IgD-negative memory B cell (primary cell): ENCODE data around the gene SPPL2A. TPM values are rescaled to one million over a fixed set of nuclear protein-coding genes. Genes with fewer than 3 reads are reported as not detected.
"Not testable (repeated sequence)": the region's sequence is repeated elsewhere in the genome, so short reads cannot be mapped to it uniquely, and the experiment has no call there.

Experiments used
- H3K27ac Mint-ChIP-seq, 3 donors: one replicate each; pipeline ENCODE4 v1.8.0; 2020 to 2022; ENCODE audit warnings: mild to moderate bottlenecking in 3 of 3, mixed read lengths in 3 of 3, moderate library complexity in 1 of 3
- H3K27me3 Mint-ChIP-seq: one replicate; pipeline ENCODE4 v1.8.0; 2021; ENCODE audit warnings: mixed read lengths
- H3K36me3 Mint-ChIP-seq: one replicate; pipeline ENCODE4 v1.8.0; 2020; ENCODE audit warnings: mild to moderate bottlenecking, mixed read lengths
- H3K4me1 Mint-ChIP-seq, 3 donors: one replicate each; pipeline ENCODE4 v1.8.0; 2020 to 2022; ENCODE audit warnings: mixed read lengths in 3 of 3, mild to moderate bottlenecking in 1 of 3
- H3K4me3 Mint-ChIP-seq, 4 donors: one replicate each; pipeline ENCODE4 v1.8.0; 2020 to 2022; ENCODE audit warnings: mild to moderate bottlenecking in 4 of 4, mixed read lengths in 4 of 4, moderate library complexity in 3 of 4
- H3K9me3 Mint-ChIP-seq, 3 donors: one replicate each; pipeline ENCODE4 v1.8.0; 2020 to 2021; ENCODE audit warnings: mixed read lengths in 3 of 3, mild to moderate bottlenecking in 1 of 3
- polyA plus RNA-seq: library from polyadenylated mRNA; unstranded; fragments of 300-500 nt; fragmentation: Illumina TruSeq; gene quantifications from one replicate; pipeline ENCODE4 v1.2.3, GENCODE V29; 2021

SPPL2A gene, protein sequence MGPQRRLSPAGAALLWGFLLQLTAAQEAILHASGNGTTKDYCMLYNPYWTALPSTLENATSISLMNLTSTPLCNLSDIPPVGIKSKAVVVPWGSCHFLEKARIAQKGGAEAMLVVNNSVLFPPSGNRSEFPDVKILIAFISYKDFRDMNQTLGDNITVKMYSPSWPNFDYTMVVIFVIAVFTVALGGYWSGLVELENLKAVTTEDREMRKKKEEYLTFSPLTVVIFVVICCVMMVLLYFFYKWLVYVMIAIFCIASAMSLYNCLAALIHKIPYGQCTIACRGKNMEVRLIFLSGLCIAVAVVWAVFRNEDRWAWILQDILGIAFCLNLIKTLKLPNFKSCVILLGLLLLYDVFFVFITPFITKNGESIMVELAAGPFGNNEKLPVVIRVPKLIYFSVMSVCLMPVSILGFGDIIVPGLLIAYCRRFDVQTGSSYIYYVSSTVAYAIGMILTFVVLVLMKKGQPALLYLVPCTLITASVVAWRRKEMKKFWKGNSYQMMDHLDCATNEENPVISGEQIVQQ
- 63.6 TPM for polyA plus RNA-seq

GRCh38 chr15:50765195-50765967 is at the start of gene SPPL2A:
Gene SPPL2A, minus strand, starts transcription at chr15:50765706. Its CDS starts 173 bp downstream, at chr15:50765533.
- peaks cover 24 to 38% (median 25%) of the 10 kb centered on the region in 3 donors for H3K4me1 Mint-ChIP-seq

DNA sequence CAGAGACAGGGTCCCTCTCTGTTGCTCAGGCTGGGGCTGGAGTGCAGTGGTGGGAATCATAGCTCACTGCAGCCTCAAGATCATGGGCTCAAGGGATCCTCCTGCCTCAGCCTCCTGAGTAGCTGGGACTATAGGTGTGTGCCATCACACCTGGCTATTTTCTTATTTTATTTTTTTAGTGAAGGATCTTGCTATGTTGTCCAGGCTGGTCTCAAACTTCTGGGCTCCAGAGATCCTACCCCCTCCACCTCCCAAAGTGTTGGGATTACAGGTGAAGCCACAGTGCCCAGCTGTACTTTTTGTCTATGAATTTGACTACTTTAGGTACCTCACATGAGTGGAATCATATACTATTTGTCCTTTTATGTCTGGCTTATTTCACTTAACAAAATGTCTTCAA is 49.1 kb upstream of the SPPL2A start:
- Mint-ChIP-seq H3K4me1 (no peaks in the 10 kb centered on the region), H3K27ac (no peak overlapping the region), H3K9me3 (no peaks in the 10 kb centered on the region), H3K27me3 (peaks cover 3% of the 10 kb centered on the region), H3K36me3 (peaks cover 5% of the 10 kb centered on the region), H3K4me3 (no peak overlapping the region)

More at GRCh38 chr15:50765195-50765967, at the start of gene SPPL2A:
- peak within 1 kb of the TSS; percentile 59 to 99 (median 95) for H3K27ac Mint-ChIP-seq
- H3K9me3 Mint-ChIP-seq: no peaks in the 10 kb centered on the region
- H3K4me3 Mint-ChIP-seq: peak within 1 kb of the TSS; percentile 92 to 96 (median 94)
- H3K36me3 Mint-ChIP-seq: peaks cover 3% of the 10 kb centered on the region
- no peaks in the 10 kb centered on the region for H3K27me3 Mint-ChIP-seq

GRCh38 chr15:50813865-50814264 is 48.4 kb upstream of the SPPL2A start:
- Mint-ChIP-seq H3K27ac (no peak overlapping the region), H3K9me3 (no peaks in the 10 kb centered on the region)

GRCh38 chr15:50813089-50813488 is 47.6 kb upstream of the SPPL2A start:
- Mint-ChIP-seq H3K36me3 (peaks cover 5% of the 10 kb centered on the region), H3K4me3 (no peak overlapping the region), H3K27me3 (peaks cover 3% of the 10 kb centered on the region), H3K9me3 (no peaks in the 10 kb centered on the region), H3K4me1 (no peaks in the 10 kb centered on the region), H3K27ac (no peak overlapping the region)

More at GRCh38 chr15:50813865-50814264, 48.4 kb upstream of the SPPL2A start:
- Mint-ChIP-seq H3K36me3 (peaks cover 5% of the 10 kb centered on the region), H3K27me3 (peaks cover 3% of the 10 kb centered on the region), H3K4me3 (no peak overlapping the region), H3K4me1 (no peaks in the 10 kb centered on the region)

GRCh38 chr15:50812181-50812506 is 46.6 kb upstream of the SPPL2A start:
- not testable (repeated sequence) for H3K4me1 Mint-ChIP-seq, H3K4me3 Mint-ChIP-seq, H3K27ac Mint-ChIP-seq, H3K27me3 Mint-ChIP-seq, H3K36me3 Mint-ChIP-seq, H3K9me3 Mint-ChIP-seq

- H3K27ac Mint-ChIP-seq, H3K4me1 Mint-ChIP-seq, H3K36me3 Mint-ChIP-seq, H3K27me3 Mint-ChIP-seq, H3K4me3 Mint-ChIP-seq, H3K9me3 Mint-ChIP-seq: not testable (repeated sequence)
These were observed 46.1 kb upstream of the SPPL2A start for GRCh38 chr15:50811461-50812180.

GRCh38 chr15:50810128-50810527 is 44.6 kb upstream of the SPPL2A start:
- H3K27ac Mint-ChIP-seq: no peak overlapping the region
- H3K27me3 Mint-ChIP-seq: peaks cover 3% of the 10 kb centered on the region
- H3K9me3 Mint-ChIP-seq: no peaks in the 10 kb centered on the region
- no peak overlapping the region for H3K4me3 Mint-ChIP-seq
- no peaks in the 10 kb centered on the region for H3K36me3 Mint-ChIP-seq
- H3K4me1 Mint-ChIP-seq: no peaks in the 10 kb centered on the region

DNA sequence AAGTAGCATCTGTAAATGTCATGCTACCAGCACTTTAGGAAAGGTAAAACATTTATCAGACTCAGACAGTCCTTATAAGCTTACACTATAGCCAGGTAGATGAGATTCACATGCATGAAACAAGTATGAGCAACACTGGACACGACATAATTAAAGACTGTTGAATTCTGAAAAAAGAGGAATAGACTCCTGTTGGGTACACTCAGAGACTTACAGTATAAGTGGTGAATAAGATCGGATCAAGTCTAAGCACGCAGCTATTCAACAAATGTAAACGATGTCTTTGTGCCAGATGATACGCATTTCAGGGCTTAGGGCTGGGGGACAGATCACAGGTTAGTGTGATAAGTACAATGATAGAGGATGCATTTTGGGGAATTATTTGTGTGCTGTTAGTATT is 43.2 kb upstream of the SPPL2A start:
- Mint-ChIP-seq H3K9me3 (no peaks in the 10 kb centered on the region), H3K27ac (no peak overlapping the region), H3K27me3 (peaks cover 4% of the 10 kb centered on the region), H3K36me3 (no peaks in the 10 kb centered on the region), H3K4me1 (no peaks in the 10 kb centered on the region), H3K4me3 (no peak overlapping the region)

GRCh38 chr15:50803479-50804180 is 38.1 kb upstream of the SPPL2A start:
- Mint-ChIP-seq H3K4me1 (no peaks in the 10 kb centered on the region), H3K9me3 (peaks cover 0 to 2% (median 0%) of the 10 kb centered on the region in 3 donors), H3K36me3 (no peaks in the 10 kb centered on the region), H3K4me3 (no peak overlapping the region), H3K27ac (no peak overlapping the region), H3K27me3 (peaks cover 1% of the 10 kb centered on the region)

DNA sequence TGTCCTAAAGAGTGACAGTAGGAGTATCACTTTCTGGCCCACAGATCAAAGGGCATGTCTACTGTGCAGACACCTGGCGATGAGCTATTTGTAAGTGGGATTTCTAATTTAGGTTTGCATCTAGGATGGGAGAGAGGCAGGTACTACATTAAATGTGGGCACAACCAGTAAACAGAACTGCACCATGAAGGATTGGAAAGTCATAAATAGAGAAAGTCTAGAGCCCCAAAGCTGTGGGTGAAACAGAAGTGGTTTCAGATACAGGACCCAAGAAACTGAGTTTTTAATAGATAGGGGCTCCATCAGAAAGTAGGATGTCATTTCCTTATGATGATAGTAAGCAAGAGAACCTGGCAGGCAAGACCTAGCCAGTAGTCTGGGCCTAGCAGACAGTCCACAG is 35.2 kb upstream of the SPPL2A start:
- Mint-ChIP-seq H3K9me3 (peaks cover 0 to 2% (median 0%) of the 10 kb centered on the region in 3 donors), H3K4me3 (no peak overlapping the region)

GRCh38 chr15:50798684-50799083 is 33.2 kb upstream of the SPPL2A start:
- Mint-ChIP-seq H3K9me3 (peaks cover 0 to 2% (median 0%) of the 10 kb centered on the region in 3 donors), H3K27ac (no peak overlapping the region), H3K4me3 (no peak overlapping the region), H3K36me3 (peaks cover 1% of the 10 kb centered on the region), H3K4me1 (no peaks in the 10 kb centered on the region), H3K27me3 (no peaks in the 10 kb centered on the region)

More for the DNA sequence above, 35.2 kb upstream of the SPPL2A start:
- H3K36me3 Mint-ChIP-seq: no peaks in the 10 kb centered on the region
- no peaks in the 10 kb centered on the region for H3K4me1 Mint-ChIP-seq
- H3K27ac Mint-ChIP-seq: no peak overlapping the region
- peaks cover 1% of the 10 kb centered on the region for H3K27me3 Mint-ChIP-seq

GRCh38 chr15:50797926-50798325 is 32.4 kb upstream of the SPPL2A start:
- peaks cover 1% of the 10 kb centered on the region for H3K36me3 Mint-ChIP-seq
- no peak overlapping the region for H3K27ac Mint-ChIP-seq
- no peaks in the 10 kb centered on the region for H3K4me1 Mint-ChIP-seq
- no peaks in the 10 kb centered on the region for H3K27me3 Mint-ChIP-seq
- H3K4me3 Mint-ChIP-seq: no peak overlapping the region
- H3K9me3 Mint-ChIP-seq: no peaks in the 10 kb centered on the region

GRCh38 chr15:50791486-50791885 is 26.0 kb upstream of the SPPL2A start:
- Mint-ChIP-seq H3K27ac (no peak overlapping the region), H3K9me3 (no peaks in the 10 kb centered on the region)

GRCh38 chr15:50790778-50791453 is 25.4 kb upstream of the SPPL2A start:
- Mint-ChIP-seq H3K27me3 (peaks cover 3% of the 10 kb centered on the region), H3K9me3 (no peaks in the 10 kb centered on the region), H3K27ac (no peak overlapping the region), H3K4me1 (no peaks in the 10 kb centered on the region), H3K4me3 (peak overlapping the region in 1 of 4 donors; percentile 6), H3K36me3 (peaks cover 1% of the 10 kb centered on the region)

More at GRCh38 chr15:50791486-50791885, 26.0 kb upstream of the SPPL2A start:
- no peaks in the 10 kb centered on the region for H3K4me1 Mint-ChIP-seq
- peaks cover 1% of the 10 kb centered on the region for H3K36me3 Mint-ChIP-seq
- no peak overlapping the region for H3K4me3 Mint-ChIP-seq
- peaks cover 3% of the 10 kb centered on the region for H3K27me3 Mint-ChIP-seq
